ENCODE measurements around the gene SLC30A3. TPM values are rescaled to one million over a fixed set of nuclear protein-coding genes. Genes with fewer than 3 reads are reported as not detected.

The SLC30A3 gene
- total RNA-seq, 1 experiment from 2014 or later, result not detected

DNA sequence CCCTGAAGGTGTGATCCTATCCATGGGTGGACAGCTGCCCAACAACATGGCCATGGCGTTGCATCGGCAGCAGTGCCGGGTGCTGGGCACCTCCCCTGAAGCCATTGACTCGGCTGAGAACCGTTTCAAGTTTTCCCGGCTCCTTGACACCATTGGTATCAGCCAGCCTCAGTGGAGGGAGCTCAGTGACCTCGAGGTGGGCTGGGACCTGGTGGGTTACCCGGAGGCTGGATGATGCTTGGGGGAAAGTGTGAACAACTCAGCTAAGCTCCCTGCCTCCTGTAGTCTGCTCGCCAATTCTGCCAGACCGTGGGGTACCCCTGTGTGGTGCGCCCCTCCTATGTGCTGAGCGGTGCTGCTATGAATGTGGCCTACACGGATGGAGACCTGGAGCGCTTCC lies 29.5 kb downstream of the SLC30A3 start:
- no peak for DNase-seq (ENCODE audit: low read depth)

DNA sequence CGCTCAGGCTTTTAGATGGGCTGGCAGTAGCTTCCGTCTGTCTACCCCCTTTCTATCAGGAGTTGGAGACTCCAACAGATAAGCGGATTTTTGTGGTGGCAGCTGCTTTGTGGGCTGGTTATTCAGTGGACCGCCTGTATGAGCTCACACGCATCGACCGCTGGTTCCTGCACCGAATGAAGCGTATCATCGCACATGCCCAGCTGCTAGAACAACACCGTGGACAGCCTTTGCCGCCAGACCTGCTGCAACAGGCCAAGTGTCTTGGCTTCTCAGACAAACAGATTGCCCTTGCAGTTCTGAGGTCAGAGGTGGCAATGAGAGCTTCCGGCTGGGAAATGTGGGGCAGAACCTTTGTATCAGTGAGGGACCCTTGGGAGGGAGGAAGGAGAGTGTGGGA lies 30.9 kb downstream of the SLC30A3 start:
- no peak for DNase-seq (ENCODE audit: low read depth)

DNA sequence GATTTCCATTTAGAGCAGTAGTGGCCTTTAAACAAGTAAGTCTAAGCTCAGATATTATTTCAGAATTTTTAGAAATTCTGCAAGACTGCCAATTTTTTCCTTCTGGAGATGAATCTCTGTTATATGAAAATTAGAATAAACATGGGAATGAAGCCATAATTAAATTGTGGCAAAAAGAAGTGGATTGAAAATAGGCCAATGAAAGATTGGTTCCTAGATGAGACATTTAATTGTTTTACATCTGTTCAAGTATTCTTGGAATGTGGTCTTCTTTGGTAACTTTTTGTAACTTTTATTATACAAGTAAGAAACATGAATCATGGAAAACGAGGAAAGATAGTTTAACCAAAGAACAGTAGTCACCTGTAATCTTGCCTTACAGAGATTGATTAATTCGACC lies 35.3 kb downstream of the SLC30A3 start:
- DNase-seq (ENCODE audit: low read depth), result no peak

DNA sequence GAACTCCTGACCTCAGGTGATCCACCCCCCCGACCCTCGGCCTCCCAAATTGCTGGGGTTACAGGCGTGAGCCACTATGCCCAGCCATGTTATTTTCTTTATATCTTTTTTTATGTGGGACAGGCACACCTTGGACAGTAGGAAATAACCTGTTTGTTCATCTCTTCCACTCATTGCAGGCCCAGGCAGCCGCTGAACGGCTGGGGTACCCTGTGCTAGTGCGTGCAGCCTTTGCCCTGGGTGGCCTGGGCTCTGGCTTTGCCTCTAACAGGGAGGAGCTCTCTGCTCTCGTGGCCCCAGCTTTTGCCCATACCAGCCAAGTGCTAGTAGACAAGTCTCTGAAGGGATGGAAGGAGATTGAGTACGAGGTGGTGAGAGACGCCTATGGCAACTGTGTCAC lies 37.3 kb downstream of the SLC30A3 start:
- DNase-seq (ENCODE audit: low read depth), result no peak

DNA sequence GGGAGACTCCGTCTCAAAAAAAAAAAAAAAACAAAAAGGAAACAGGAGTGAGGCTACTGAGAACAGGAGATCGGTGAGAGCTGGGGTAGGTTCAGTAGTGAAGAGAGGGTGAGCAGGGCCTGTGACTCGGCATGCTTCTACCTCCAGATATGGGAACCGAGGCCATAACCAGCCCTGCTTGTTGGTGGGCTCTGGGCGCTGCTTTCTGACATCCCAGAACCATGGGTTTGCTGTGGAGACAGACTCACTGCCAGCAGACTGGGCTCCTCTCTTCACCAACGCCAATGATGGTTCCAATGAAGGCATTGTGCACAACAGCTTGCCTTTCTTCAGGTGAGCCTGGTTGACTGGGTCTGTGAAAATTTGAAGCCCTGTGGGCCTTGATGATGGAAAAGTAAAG lies 39.4 kb downstream of the SLC30A3 start:
- no peak for DNase-seq (ENCODE audit: low read depth)

DNA sequence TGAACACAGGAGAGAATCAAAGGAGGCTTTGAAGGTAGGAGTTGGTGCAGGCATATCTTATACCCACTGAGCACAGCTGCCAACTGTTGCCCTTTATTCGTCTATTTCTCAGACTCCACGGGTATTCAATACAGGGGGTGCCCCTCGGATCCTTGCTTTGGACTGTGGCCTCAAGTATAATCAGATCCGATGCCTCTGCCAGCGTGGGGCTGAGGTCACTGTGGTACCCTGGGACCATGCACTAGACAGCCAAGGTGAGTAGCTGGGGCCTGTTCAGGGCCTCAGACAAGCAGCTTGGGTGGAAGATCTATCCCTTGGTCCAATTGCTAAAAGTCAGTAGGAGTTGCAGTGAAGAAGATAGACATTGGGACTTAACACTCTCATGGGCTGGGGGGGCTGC lies 40.4 kb downstream of the SLC30A3 start:
- no peak for DNase-seq (ENCODE audit: low read depth)

DNA sequence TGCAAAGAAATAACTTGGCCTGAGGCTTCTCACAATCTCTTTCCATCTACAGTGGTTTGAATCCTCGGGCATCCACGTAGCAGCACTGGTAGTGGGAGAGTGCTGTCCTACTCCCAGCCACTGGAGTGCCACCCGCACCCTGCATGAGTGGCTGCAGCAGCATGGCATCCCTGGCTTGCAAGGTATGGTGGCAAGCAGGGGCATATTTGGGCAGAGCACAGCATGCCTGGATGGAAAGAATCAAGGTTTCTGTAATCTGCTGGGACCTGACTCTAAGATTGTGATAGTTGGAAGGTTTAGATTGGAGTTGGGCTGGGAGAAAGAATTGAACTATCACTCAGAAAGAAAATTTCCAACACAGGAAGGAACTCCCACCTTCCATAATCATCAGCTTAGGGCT lies 41.7 kb downstream of the SLC30A3 start:
- no peak for DNase-seq (ENCODE audit: low read depth)

DNA sequence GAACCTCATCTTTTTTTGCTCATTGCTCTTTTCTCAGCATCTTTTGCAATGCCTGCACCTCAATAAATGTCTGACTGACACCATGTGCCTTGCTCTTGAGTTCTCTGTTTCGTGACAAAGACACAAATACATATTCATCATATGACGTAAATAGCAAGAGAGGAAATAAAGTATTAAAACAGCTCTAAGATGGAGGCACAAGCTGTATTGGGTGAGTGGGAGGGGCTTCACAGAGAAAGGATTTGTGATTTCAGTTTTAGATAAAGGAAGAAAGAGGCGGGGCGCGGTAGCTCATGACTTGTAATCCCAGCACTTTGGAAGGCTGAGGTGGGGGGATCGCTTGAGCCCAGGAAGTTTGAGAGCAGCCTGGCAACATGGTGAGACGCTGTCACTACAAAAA lies 42.8 kb downstream of the SLC30A3 start:
- no peak for DNase-seq (ENCODE audit: low read depth)

DNA sequence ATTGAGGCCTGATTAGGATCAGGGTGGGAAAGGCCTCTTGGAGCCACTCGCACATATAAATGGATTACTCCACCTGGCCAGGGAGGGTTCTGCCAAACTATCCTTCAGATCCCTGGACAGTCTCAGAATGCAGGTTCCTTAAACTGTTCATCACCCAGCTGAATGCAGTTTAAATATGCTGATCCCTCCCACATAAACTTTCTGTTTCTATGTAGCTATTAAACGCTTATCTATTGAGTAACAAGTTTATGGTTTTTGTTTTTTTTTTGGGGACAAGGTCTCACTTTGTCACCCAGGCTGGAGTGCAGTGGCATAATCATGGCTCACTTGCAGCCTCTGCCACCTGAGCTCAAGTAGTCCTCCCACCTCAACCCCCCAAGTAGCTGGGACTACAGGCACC lies 43.8 kb downstream of the SLC30A3 start:
- no peak for DNase-seq (ENCODE audit: low read depth)

DNA sequence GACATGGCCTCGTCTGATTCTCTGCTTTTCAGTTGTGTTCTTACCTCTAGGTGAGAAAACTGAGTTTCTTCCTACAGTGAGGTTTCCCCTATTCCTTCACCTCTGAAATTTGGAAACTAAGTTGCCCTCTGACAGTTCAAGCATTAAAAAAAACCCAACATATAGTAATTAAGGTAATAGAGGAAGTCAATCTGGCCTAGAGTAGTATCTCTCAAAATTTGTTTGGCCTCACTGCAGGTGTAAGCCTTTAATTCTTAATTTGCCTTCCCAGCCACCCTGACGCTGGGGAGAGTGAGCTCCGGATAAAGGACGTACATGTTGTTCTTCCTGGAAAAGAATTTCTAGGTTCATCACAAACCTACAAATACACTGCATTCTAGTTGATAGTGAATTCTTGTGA lies 44.2 kb downstream of the SLC30A3 start:
- no peak for DNase-seq (ENCODE audit: low read depth)

DNA sequence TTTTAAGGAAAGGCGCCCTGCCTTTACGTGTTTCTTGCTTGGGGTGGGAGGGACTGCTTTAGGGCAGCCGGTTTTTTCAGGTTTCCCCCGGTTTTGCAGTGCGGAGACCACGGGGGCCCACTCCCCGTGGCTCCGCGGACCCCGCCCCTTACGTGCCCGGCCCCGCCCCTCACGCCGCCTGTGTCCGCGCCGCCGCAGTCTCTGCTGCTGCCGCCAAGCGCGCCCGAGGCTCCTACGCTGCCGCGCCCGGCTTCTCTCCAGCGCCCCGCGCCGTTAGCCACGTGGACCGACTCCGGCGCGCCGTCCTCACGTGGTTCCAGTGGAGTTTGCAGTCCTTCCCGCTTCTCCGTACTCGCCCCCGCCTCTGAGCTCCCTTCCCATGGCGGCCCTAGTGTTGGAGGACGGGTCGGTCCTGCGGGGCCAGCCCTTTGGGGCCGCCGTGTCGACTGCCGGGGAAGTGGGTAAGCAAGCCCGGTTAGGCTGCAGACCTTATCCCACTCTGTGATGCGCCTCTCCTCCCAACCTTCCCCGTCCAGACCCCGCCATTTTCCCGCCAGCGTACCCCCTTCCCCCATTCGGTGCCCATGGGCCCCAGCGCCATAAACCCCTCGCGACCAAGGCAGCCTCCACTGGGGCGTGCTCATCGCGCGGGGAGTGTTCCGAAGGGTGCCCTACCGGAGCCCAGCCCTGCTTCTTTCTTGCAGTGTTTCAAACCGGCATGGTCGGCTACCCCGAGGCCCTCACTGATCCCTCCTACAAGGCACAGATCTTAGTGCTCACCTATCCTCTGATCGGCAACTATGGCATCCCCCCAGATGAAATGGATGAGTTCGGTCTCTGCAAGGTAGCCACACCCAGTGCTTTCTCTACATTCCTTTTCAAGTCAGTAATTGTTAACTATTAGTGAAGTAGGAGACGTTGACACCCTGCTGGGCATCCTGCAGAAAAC lies 45.4 kb downstream of the SLC30A3 start, which contains the start of gene CAD:
Gene CAD, plus strand, starts transcription at position 197 of the 949 bp plus-strand sequence. Its CDS starts 183 bp downstream, at position 380.
- DNase-seq (ENCODE audit: low read depth), result peak; percentile 78

DNA sequence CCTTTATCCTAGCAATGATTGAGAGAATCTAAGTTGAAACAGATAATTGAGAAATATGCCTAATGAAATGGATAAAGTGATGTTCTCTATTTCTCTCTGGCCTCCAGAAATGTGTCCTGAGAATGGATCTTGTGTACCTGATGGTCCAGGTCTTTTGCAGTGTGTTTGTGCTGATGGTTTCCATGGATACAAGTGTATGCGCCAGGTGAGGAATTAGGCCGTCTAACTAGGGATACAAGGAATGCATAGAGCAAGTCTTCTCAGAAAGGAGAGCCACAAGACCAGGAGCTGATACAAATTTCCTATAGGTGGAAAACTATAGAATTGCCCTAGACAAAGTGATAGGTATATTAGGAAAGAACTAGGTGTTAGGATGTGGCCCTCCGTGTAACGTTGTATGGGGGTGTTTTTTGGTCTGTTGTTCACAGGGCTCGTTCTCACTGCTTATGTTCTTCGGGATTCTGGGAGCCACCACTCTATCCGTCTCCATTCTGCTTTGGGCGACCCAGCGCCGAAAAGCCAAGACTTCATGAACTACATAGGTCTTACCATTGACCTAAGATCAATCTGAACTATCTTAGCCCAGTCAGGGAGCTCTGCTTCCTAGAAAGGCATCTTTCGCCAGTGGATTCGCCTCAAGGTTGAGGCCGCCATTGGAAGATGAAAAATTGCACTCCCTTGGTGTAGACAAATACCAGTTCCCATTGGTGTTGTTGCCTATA lies 46.3 kb downstream of the SLC30A3 start:
- no peak for DNase-seq (ENCODE audit: low read depth)

DNA sequence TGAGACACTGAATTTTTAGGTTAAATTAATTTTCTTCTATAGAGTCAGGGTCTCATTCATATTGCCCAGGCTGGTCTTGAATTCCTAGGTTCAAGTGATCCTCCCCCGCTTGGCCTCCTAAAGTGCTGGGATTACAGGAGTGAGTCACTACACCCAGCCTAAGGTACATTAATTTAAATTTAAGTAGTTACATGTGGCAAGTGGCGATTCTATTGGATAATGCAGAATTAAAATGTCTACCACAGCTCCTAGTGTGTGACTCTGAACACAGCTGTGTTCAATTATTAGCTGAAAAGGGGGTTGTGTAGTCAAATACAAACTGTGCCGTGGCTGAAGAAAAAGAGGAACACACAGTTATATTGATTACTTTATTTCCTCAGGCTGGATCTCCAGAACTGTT lies 47.9 kb downstream of the SLC30A3 start:
- no peak for DNase-seq (ENCODE audit: low read depth)

DNA sequence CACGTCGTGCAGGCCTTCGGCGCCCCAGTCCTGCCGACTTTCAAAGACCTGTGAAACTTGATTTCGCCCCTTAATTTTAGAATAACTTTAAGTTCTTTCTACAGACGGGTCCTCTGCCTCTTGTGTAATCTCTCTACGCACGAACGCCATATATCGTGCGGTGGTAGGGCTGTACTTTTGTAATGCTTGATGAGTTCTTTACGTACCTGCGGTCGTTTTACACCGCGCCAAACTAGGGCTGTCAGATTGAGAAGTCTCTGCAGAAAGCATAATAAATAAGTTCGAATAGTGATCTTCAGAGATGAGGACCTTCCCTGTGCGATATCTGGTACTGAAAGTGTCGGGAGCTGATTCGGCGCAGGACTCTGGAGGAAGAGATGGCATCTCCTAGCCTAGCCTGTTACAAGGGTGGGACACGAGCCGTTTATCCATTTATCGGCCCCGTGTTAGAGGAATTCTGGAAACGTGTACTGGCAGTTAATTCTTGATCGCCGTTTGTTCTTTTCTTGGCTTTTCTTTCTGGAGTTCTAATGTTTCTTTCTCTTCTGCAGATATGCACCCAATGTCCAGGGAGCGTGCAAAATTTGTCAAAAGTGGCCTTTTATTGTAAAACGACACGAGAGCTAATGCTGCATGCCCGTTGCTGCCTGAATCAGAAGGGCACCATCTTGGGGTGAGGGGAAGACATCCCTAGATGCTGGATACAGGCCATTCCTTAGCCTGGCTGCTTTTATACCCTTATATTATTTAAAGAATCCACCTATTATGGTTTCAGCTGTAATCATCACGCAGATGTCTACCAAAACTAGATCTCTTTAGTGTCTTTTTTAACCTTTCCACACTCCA lies 50.0 kb downstream of the SLC30A3 start:
- DNase-seq (ENCODE audit: low read depth), result peak; percentile 51

DNA sequence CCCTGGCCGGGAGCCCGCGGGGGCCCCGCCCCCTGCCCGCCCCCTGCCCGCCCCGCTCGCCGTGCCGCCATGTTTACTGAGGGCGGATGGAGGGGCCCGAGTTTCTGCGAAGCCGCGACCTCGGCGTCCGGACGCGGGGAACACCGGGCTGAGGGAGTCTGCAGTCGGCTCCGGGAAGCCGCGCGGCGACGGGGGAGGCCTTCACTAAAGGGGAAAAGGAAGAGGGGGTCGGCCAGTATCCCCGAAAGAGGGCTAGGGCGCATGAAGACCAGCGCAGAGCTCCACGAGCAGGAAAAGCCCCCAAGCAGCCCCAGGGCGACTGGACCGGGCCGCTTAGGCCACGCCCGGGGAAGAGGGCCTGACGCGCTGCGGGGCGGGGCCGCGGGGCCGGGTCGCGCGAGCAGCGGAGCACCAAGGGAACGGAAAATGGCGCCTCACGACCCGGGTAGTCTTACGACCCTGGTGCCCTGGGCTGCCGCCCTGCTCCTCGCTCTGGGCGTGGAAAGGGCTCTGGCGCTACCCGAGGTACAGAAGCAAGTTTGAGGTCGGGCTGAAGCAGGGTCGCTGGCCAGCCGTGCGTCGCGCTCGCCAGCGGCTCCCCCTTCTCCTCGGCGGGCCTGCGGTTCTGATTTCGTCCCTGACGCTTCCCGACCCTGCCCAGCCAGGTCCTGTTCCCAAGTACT lies 50.8 kb downstream of the SLC30A3 start, which contains the start of the genes ATRAID and SLC5A6:
Gene ATRAID, plus strand, starts transcription at position 99 of the 683 bp plus-strand sequence. Its CDS starts 328 bp downstream, at position 427.
Gene SLC5A6, minus strand, starts transcription at position 326 of the 683 bp plus-strand sequence. CDS start 4,618 bp downstream, outside the sequence.
- DNase-seq (ENCODE audit: low read depth), result peak; percentile 83

DNA sequence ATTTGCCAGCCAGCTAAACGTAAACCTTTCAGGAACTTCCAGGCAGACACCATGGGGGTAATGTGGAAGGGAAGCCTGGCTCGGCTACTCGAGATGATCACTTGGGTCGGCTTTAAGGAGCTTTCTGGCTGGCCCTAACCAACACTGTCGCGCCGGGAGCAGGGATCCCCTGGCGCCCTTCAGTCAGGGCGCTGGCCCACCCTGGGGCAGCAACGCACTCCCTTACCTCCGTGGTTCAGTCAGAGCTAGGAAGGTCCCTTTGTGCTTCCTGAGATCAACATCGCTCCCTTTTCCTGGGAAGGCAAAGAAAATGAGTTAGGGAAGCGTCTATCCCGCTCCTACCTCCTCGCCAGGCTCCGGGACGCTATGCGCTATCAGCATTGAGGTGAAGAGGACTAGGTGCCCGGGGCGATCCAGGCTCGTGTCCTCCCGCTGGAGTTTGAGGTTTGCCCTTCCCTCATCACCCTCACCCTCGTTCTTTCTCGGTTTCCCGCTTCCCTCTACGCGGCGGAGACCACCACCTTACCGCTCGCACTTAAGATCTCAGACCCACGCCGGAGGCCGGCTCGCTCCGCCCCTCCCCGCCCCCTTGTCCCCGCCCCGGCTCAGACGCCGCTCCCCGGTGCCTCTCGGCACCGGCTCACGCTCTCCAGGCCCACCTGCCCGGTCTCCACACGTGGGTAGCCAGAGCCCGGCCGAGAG lies 51.5 kb downstream of the SLC30A3 start:
- DNase-seq (ENCODE audit: low read depth), result peak; percentile 62

DNA sequence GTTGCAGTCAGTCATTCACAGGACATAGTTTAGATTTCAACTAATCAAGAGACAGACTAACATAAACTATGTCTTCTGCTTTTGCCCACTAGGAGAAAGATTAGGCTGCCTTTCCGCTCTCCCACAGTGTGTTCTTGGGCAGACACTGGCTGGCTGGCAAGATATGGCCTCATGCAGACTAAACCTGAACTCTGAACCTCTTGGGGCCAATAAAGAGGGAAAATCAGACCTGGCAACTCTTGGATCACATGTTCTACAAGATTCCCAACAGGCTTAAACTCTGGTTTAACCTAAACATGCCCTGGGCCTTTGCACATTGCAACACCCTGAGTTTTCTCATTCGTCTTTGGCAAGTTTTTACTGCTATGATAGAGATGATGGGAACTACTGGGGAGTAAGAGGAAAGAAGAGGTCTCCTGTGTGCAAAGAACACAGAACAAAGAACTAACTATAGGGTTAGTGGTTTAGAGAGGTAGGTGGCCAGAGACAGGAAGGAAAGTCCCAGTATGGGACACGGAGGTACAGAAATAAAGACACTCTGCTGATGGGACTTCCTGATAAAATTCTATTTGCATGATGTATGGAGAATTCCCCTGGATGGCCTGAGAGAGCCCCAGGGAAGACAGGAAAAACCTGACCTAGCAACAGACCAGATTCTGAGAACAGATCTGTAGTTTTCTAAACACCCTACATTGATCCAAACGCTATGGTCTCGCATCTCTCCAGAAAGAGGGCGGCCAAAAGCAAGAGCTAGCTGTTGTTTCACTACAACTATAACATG lies 53.0 kb downstream of the SLC30A3 start:
- DNase-seq (ENCODE audit: low read depth), result no peak

DNA sequence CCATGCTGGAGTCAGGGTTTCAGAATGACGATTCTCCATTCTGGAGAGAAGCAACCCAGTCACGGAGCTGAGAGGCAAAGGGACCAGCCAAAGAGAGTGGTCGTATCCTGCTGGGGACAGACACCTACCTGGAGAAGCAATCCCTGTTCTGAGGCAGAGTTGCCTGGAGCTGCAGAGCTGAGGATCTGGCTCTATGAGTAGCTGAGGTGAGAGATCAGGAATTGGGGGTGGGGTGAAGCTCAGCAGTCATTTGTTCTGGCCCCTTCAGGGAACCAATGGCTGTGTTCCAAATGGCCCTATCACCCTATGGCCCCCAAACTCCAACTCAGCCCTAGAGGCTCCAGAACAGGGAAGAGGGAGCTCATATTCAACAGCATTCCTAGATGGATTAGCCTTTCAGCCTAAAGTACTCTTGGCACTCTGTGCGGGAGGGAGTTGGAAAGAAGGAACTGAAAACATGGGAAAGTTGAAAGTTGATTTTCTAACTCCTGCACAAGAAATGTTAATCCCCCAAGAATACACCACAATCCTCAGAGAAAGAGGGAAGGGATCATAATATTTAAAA lies 54.3 kb downstream of the SLC30A3 start:
- no peak for DNase-seq (ENCODE audit: low read depth)

DNA sequence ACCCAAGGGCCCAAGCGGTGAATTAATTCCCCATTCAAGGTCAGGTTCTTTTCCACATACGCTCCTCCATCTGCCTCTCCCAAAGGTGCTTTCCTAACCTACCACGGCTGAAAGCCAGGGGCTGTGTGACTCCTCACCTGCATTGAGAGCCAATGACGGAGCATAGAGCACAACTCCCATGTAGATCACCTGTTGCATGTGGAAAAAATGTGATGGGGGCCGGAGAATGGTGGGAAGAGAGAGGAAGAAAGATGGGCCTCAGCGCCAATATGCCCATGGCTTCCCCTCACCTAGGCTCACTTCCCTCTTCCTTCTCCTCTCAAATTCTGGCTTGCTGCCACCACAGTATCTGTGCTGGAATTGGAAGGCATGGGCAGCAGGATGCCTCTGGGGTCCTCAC lies 56.5 kb downstream of the SLC30A3 start:
- DNase-seq (ENCODE audit: low read depth), result no peak
